ENCODE results near the gene SYNJ2.

DNA sequence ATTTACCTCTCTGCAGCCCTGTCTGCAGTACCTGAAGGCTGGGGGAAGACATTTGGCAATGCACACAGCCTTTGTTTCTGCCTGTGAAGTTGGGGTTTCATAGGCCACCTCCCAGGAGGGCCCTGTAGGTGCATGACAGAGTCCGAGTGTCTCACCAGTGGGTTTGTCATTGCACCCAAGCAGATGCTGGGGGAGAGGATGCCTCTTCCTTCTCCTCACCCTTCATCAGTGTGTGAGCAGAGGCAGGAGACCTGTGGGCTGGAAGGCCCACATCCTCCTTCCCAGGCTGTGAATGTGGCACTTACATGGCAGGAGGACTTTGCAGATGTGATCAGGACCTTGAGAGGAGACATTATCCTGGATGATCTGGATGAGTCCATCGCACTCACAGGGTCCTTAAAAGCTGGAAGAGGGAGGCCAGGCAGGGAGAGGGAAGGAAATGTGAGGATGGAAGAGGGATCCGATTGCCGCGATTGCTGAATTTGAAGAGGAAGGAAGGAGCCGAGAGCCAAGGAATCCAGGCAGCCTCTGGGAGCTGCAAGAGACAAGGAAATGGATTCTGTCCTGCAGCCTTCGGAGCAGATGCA is 30.4 kb downstream of the SYNJ2 start:
- TF ChIP-seq, protein P1, sequence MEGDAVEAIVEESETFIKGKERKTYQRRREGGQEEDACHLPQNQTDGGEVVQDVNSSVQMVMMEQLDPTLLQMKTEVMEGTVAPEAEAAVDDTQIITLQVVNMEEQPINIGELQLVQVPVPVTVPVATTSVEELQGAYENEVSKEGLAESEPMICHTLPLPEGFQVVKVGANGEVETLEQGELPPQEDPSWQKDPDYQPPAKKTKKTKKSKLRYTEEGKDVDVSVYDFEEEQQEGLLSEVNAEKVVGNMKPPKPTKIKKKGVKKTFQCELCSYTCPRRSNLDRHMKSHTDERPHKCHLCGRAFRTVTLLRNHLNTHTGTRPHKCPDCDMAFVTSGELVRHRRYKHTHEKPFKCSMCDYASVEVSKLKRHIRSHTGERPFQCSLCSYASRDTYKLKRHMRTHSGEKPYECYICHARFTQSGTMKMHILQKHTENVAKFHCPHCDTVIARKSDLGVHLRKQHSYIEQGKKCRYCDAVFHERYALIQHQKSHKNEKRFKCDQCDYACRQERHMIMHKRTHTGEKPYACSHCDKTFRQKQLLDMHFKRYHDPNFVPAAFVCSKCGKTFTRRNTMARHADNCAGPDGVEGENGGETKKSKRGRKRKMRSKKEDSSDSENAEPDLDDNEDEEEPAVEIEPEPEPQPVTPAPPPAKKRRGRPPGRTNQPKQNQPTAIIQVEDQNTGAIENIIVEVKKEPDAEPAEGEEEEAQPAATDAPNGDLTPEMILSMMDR (IDR thresholded peaks at IDR 0.05; ENCODE audit: insufficient read depth, low read depth, low read length): no peak
- no peak for TF ChIP-seq EZH2 (IDR thresholded peaks at IDR 0.05; ENCODE audit: insufficient read depth, low read length)

Data from astrocyte (in vitro differentiated cells and primary cell).